Epithelial cell of prostate (primary cell): ENCODE measurements around the gene KIF3A.

Source experiments
- DNase-seq: peaks from one replicate; pipeline ENCODE4 v3.0.0-alpha.2; 2011; ENCODE audit warnings: low read depth, low spot score
- H3K27ac ChIP-seq: fragments of 450-650 bp; 2 replicates; pipeline ENCODE4 v1.5.1; 2017; ENCODE audit warnings: mild to moderate bottlenecking

The KIF3A gene

GRCh38 chr5:132771503-132771998 lies 34.2 kb upstream of the KIF3A start:
- no peak for DNase-seq
- no peak overlapping the region for H3K27ac ChIP-seq

GRCh38 chr5:132770476-132771159 lies 33.3 kb upstream of the KIF3A start:
- no peak overlapping the region for H3K27ac ChIP-seq
- DNase-seq, result no peak

- H3K27ac ChIP-seq, result no peak overlapping the region
- DNase-seq, result no peak
Observed at GRCh38 chr5:132768485-132768868, 31.1 kb upstream of the KIF3A start.

GRCh38 chr5:132767150-132767549 lies 29.8 kb upstream of the KIF3A start:
- no peak for DNase-seq
- H3K27ac ChIP-seq, result no peak overlapping the region

- DNase-seq, result no peak
- no peak overlapping the region for H3K27ac ChIP-seq
Observed at GRCh38 chr5:132766806-132767055, 29.4 kb upstream of the KIF3A start.

GRCh38 chr5:132766020-132766805 lies 28.9 kb upstream of the KIF3A start:
- H3K27ac ChIP-seq, result no peak overlapping the region

GRCh38 chr5:132765311-132766019 lies 28.1 kb upstream of the KIF3A start:
- DNase-seq, result no peak
- H3K27ac ChIP-seq, result no peak overlapping the region

More at GRCh38 chr5:132766020-132766805, 28.9 kb upstream of the KIF3A start:
- no peak for DNase-seq

GRCh38 chr5:132764671-132765238 lies 27.4 kb upstream of the KIF3A start:
- H3K27ac ChIP-seq, result no peak overlapping the region
- DNase-seq, result no peak

GRCh38 chr5:132764051-132764450 lies 26.7 kb upstream of the KIF3A start:
- no peak overlapping the region for H3K27ac ChIP-seq
- no peak for DNase-seq

GRCh38 chr5:132763181-132764036 lies 26.1 kb upstream of the KIF3A start:
- no peak overlapping the region for H3K27ac ChIP-seq
- DNase-seq, result no peak

GRCh38 chr5:132762246-132763000 lies 25.1 kb upstream of the KIF3A start:
- H3K27ac ChIP-seq, result no peak overlapping the region
- DNase-seq, result no peak

- DNase-seq, result no peak
- no peak overlapping the region for H3K27ac ChIP-seq
Observed at GRCh38 chr5:132761321-132762240, 24.2 kb upstream of the KIF3A start.

- no peak overlapping the region for H3K27ac ChIP-seq
- no peak for DNase-seq
Observed at GRCh38 chr5:132760601-132761317, 23.4 kb upstream of the KIF3A start.

GRCh38 chr5:132760049-132760420 lies 22.7 kb upstream of the KIF3A start:
- H3K27ac ChIP-seq, result no peak overlapping the region
- DNase-seq, result no peak

GRCh38 chr5:132759114-132760048 lies 22.0 kb upstream of the KIF3A start:
- no peak for DNase-seq
- H3K27ac ChIP-seq, result no peak overlapping the region

GRCh38 chr5:132758451-132758850 lies 21.1 kb upstream of the KIF3A start:
- no peak for DNase-seq
- H3K27ac ChIP-seq, result no peak overlapping the region

GRCh38 chr5:132756542-132756941 lies 19.2 kb upstream of the KIF3A start:
- DNase-seq, result no peak
- no peak overlapping the region for H3K27ac ChIP-seq
